Measurements from ENCODE around the gene BUD31. TPM values are rescaled to one million over a fixed set of nuclear protein-coding genes. Genes with fewer than 3 reads are reported as not detected.

BUD31 gene
- total RNA-seq, 4 donors from 2014 or later, result 55.5 to 89.0 (median 66.0) TPM

DNA sequence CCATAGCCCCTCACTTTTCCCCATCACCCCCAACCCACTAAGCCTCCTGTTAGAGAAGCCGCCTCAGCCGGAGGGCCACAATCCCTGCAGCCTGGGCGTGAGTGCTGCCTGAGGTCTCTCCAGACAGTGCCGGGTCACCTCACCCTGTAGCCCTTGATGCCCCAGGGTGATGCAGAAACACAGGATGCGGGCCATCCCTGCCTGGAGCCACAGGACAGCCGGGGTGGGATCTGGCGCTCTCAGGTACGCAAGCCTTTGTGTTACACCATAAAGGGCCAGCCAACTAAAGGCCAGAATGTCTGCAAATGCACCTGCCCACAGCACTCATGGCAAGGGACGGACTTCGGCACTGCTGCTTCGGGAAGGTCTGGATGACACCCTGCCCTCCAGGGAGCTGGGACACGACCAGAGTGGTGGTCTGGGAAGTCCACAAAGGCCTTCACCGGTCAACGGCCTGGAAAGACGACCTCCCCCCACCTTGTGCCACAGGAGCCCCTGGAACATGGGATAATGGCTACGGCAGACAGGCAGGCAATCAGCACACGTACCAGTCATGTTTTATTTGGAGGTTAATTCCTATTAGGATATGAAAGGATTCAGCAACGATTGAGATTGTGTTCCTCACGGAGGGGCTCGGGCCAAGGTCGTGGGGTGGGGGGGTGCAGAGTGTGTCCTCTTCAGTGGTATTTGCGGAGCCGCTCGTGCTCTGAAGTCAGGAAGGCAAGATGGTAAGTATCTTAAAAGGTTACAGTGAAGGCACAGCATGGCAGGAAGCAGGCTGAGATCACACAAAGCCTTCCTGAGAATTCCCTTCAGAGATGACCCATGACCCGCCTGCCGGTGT lies 49.1 kb downstream of the BUD31 start:
- TF ChIP-seq, protein P1, sequence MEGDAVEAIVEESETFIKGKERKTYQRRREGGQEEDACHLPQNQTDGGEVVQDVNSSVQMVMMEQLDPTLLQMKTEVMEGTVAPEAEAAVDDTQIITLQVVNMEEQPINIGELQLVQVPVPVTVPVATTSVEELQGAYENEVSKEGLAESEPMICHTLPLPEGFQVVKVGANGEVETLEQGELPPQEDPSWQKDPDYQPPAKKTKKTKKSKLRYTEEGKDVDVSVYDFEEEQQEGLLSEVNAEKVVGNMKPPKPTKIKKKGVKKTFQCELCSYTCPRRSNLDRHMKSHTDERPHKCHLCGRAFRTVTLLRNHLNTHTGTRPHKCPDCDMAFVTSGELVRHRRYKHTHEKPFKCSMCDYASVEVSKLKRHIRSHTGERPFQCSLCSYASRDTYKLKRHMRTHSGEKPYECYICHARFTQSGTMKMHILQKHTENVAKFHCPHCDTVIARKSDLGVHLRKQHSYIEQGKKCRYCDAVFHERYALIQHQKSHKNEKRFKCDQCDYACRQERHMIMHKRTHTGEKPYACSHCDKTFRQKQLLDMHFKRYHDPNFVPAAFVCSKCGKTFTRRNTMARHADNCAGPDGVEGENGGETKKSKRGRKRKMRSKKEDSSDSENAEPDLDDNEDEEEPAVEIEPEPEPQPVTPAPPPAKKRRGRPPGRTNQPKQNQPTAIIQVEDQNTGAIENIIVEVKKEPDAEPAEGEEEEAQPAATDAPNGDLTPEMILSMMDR (IDR thresholded peaks at IDR 0.05; ENCODE audit: low read depth), result no peak

DNA sequence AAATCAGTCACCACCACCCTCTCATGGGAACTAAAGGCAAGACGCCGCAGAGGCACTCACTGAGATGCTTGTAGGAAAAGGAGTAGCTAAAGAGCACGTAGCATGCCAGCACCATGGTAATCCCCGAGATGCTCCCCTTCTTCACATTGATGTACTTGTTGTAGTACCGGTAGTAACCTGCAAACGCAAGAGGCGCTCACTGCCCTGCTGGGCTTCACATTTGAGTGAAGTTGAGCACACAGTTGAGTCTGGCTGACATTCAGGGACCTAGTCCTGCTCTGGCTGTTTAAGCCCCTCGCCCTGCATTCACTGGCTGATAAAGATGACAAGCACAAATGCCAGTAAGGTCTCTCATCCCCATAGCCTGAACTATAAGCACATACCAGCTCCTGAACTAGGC lies 50.3 kb downstream of the BUD31 start:
- TF ChIP-seq, protein P1 (IDR thresholded peaks at IDR 0.05; ENCODE audit: low read depth), result no peak

DNA sequence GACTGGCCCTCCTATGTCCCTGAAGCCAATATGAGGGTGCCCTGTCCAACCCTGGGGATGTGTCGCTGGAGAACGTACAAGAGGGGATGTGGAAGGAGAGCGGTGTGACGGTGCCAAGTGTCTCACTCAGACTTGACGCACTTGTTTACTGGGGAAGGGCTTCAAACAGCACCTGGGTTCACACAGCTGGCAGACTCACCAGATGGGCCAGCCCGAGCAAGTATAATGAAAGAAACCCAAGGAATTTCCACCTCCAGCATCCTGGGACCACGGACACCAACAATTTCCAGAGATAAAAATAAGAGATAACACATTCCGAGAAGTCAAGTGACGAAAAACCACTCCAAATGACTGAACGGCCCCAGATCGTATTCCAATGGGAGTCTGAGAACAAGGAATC lies 51.9 kb downstream of the BUD31 start:
- TF ChIP-seq, protein P1 (IDR thresholded peaks at IDR 0.05; ENCODE audit: low read depth), result no peak

DNA sequence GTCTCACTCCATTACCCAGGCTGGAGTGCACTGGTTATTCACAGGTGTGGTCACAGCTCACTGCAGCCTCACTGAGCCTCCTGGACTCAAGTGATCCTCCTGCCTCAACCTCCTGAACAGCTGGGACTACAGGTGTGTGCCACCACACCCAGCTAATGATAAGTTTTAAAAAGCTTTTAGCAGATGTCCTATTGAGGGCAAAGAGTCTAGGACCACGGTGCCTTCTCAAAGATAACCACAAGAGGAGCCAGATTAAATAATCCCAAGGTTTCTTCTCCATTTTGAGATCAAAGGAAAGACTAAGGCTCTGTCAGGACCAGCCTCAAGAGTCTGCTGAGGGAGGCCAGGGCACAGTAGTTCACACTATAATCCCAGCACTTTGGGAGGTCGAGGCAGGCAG lies 52.5 kb downstream of the BUD31 start:
- TF ChIP-seq, protein P1 (IDR thresholded peaks at IDR 0.05; ENCODE audit: low read depth), result no peak

DNA sequence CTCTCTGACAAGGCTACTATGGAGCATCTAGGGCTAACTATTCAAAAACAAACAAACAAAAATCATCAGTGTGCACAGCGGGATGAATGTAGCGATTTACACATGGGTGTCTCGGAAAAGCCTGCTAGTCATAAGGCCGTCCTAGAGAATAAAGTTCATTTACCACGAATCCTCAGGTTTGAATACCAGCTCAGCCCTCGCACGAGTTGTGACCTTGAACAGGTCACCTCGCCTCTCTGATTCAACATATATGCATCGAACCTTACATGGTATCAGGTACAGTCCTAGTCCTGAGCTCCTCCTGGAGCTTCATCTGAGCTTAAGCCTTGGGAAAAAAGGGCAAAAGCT lies 56.6 kb downstream of the BUD31 start:
- TF ChIP-seq, protein P1 (IDR thresholded peaks at IDR 0.05; ENCODE audit: low read depth), result no peak

DNA sequence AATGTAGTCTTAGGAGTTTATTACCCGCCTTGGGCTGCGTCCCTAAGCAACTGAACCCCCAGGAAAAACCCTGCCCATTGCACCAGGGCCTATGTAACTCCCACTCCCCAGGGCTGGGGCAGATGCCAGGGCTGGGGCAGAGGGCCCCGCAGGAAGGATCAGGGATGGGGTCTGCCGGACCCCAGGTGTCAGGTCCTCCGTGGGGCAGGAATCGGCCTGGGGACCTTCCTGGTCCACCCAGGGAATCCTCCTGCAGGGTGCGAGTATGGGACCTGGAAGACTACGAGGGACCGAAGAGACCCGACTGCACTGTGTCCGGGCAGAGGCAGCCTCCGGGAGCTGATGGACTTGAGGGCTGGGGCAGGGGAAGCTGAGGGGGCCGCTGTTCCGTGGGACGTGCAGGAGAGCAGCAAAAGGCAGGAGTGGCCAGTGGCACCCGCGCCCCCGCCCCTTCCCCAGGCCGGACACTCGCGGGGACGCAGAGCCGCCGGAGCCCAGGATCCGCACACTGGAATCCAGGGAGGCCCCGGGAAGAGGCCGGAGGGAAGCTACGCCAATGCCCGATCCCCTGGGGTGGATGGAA lies 59.7 kb downstream of the BUD31 start:
- TF ChIP-seq, protein P1 (IDR thresholded peaks at IDR 0.05; ENCODE audit: low read depth), result no peak

Other genes starting within 250 kb of the BUD31 start
- not detected for gene KPNA7, start 200.9 kb upstream of the BUD31 start, total RNA-seq
- not detected for gene MYH16, start 136.1 kb upstream of the BUD31 start, total RNA-seq
- gene ARPC1A, start 83.1 kb upstream of the BUD31 start, total RNA-seq, result 100 to 1,000 TPM in 3 of 4 donors, 10 to 100 TPM in 1; 87.2 to 152 (median 113) TPM
- 100 to 1,000 TPM; 133 to 364 (median 178) TPM for gene ARPC1B, start 34.2 kb upstream of the BUD31 start, total RNA-seq
- gene PDAP1, start 372 bp upstream of the BUD31 start, total RNA-seq, result 10 to 100 TPM; 34.6 to 88.5 (median 62.6) TPM
- gene PTCD1, start 29.8 kb downstream of the BUD31 start, total RNA-seq, result 10 to 100 TPM in 1 of 4 donors, 1 to 10 TPM in 3; 3.7 to 11.9 (median 5.3) TPM
- 10 to 100 TPM; 23.2 to 60.7 (median 26.6) TPM for gene CPSF4, start 30.0 kb downstream of the BUD31 start, total RNA-seq
- gene ATP5MF, start 57.2 kb downstream of the BUD31 start, total RNA-seq, result 100 to 1,000 TPM; 546 to 724 (median 624) TPM
- 1 to 10 TPM; 4.5 to 7.3 (median 5.9) TPM for gene ZNF789, start 63.9 kb downstream of the BUD31 start, total RNA-seq
- gene ZNF394, start 91.3 kb downstream of the BUD31 start, total RNA-seq, result 10 to 100 TPM; 24.6 to 42.2 (median 32.0) TPM
- gene ZKSCAN5, start 95.7 kb downstream of the BUD31 start, total RNA-seq, result 1 to 10 TPM; 7.0 to 10.0 (median 8.7) TPM
- 1 to 10 TPM; 4.0 to 9.5 (median 6.0) TPM for gene FAM200A, start 143.1 kb downstream of the BUD31 start, total RNA-seq
- gene ZNF655, start 149.7 kb downstream of the BUD31 start, total RNA-seq, result 100 to 1,000 TPM in 3 of 4 donors, 10 to 100 TPM in 1; 96.0 to 128 (median 108) TPM
- gene TMEM225B, start 189.3 kb downstream of the BUD31 start, total RNA-seq, result 1 to 10 TPM; 1.1 to 4.0 (median 1.2) TPM
- gene ZSCAN25, start 208.0 kb downstream of the BUD31 start, total RNA-seq, result 10 to 100 TPM; 10.7 to 17.1 (median 13.2) TPM